ENCODE results near the gene USF1. TPM values are rescaled to one million over a fixed set of nuclear protein-coding genes. Genes with fewer than 3 reads are reported as not detected.
"Not testable (repeated sequence)": the region's sequence is repeated elsewhere in the genome, so short reads cannot be mapped to it uniquely, and the experiment has no call there.

The USF1 gene
- total and polyA plus RNA-seq, 2 donors from 2014 or later = 48.7 to 56.1 TPM

DNA sequence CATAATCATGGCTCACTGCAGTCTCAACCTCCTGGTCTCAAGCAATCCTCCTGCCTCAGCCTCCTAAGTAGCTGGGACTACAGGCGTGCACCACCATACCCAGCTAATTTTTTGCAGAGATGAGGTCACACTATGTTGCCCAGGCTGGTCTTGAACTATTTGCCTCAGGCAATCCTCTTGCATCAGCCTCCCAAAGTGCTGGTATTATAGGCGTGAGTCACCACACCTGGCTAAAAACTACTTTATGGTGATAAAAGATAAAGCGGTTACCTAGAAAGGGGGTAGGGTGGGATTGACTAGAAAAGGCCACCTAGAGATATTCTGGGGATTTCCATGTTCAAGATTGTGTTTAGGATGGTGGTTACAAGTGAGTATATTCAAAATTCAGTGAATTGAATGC, 12.0 kb downstream of the USF1 start:
- DNase-seq (no peak), FAIRE-seq (no peak)
- Histone ChIP-seq H3K9ac (ENCODE audit: low read length in 3 of 3) (no peak overlapping the region), H3K36me3 (ENCODE audit: control insufficient read depth in 2 of 3, insufficient read depth in 3 of 3, low read length in 3 of 3) (no peaks in the 10 kb centered on the region), H3K27me3 (ENCODE audit: control insufficient read depth, insufficient read depth, low read length) (no peaks in the 10 kb centered on the region), H3K4me1 (ENCODE audit: control insufficient read depth in 2 of 3, insufficient read depth in 2 of 3, low read depth in 1 of 3, low read length in 3 of 3) (peaks cover 0 to 5% (median 2%) of the 10 kb centered on the region in 3 donors), H3K9me3 (ENCODE audit: control insufficient read depth in 2 of 3, insufficient read depth in 1 of 3, low read length in 3 of 3) (no peaks in the 10 kb centered on the region), H3K4me3 (ENCODE audit: low read length in 3 of 3) (no peak overlapping the region), H3K27ac (ENCODE audit: low read depth in 2 of 2, low read length in 2 of 2) (no peak overlapping the region)
- intact Hi-C loops (cut with DNase I) = no loop called here
- TF ChIP-seq, protein P1, sequence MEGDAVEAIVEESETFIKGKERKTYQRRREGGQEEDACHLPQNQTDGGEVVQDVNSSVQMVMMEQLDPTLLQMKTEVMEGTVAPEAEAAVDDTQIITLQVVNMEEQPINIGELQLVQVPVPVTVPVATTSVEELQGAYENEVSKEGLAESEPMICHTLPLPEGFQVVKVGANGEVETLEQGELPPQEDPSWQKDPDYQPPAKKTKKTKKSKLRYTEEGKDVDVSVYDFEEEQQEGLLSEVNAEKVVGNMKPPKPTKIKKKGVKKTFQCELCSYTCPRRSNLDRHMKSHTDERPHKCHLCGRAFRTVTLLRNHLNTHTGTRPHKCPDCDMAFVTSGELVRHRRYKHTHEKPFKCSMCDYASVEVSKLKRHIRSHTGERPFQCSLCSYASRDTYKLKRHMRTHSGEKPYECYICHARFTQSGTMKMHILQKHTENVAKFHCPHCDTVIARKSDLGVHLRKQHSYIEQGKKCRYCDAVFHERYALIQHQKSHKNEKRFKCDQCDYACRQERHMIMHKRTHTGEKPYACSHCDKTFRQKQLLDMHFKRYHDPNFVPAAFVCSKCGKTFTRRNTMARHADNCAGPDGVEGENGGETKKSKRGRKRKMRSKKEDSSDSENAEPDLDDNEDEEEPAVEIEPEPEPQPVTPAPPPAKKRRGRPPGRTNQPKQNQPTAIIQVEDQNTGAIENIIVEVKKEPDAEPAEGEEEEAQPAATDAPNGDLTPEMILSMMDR (IDR thresholded peaks at IDR 0.05; ENCODE audit: borderline replicate concordance, extremely low read depth, insufficient read depth) = no peak

DNA sequence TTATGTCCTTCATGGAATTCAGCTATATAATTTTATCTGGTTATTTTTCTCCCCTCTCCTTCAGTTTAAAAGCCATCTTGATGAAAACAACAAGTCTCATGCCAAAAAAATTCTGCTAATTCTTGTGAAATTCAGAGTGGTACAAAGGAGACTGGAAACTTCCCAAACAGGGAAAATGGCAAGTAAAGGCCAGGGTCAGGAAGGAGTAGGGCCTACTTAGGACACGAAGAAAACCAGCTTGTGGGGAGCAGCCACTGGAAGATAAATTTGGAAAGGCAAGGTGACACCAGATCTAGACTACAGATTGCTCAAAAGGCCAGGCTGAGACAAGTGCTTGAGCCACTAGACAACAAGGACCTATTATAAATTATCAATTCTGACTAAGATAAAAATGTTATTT, 13.4 kb downstream of the USF1 start:
- intact Hi-C loops (cut with DNase I) = no loop called here
- H3K27ac ChIP-seq (ENCODE audit: low read depth in 2 of 2, low read length in 2 of 2) = no peak overlapping the region
- FAIRE-seq = no peak

DNA sequence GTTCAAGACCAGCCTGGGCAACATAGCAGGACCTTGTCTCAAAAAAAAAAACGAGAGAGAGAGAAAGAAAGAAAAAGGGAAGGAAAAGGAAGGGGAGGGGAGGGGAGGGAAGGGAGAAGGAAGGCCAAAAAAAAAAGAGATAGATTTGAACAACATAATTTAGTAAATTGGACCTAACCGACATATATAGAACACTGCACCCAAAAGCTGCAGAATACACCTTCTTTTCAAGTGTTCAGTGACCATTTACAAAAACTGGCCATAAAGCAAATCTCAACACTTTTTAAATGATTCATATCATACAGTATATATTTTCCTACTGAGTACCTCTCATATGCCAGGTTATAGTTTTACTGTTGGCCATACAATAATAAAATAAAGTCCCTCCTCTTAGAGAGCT, 13.9 kb downstream of the USF1 start:
- TF ChIP-seq, protein P1 (IDR thresholded peaks at IDR 0.05; ENCODE audit: borderline replicate concordance, extremely low read depth, insufficient read depth) = no peak
- no peaks in the 10 kb centered on the region for H3K27me3 ChIP-seq (ENCODE audit: control insufficient read depth, insufficient read depth, low read length)
- no peak overlapping the region for H3K27ac ChIP-seq (ENCODE audit: low read depth in 2 of 2, low read length in 2 of 2)
- DNase-seq = no peak
- no peak overlapping the region for H3K4me3 ChIP-seq (ENCODE audit: low read length in 3 of 3)
- no peaks in the 10 kb centered on the region for H3K36me3 ChIP-seq (ENCODE audit: control insufficient read depth in 2 of 3, insufficient read depth in 3 of 3, low read length in 3 of 3)
- no peaks in the 10 kb centered on the region for H3K4me1 ChIP-seq (ENCODE audit: control insufficient read depth in 2 of 3, insufficient read depth in 2 of 3, low read depth in 1 of 3, low read length in 3 of 3)
- H3K9ac ChIP-seq (ENCODE audit: low read length in 3 of 3) = no peak overlapping the region
- intact Hi-C loops (cut with DNase I) = no loop called here
- FAIRE-seq = no peak
- no peaks in the 10 kb centered on the region for H3K9me3 ChIP-seq (ENCODE audit: control insufficient read depth in 2 of 3, insufficient read depth in 1 of 3, low read length in 3 of 3)

More for the DNA sequence above, 13.4 kb downstream of the USF1 start:
- Histone ChIP-seq H3K4me1 (ENCODE audit: control insufficient read depth in 2 of 3, insufficient read depth in 2 of 3, low read depth in 1 of 3, low read length in 3 of 3) (peaks cover 0 to 1% (median 0%) of the 10 kb centered on the region in 3 donors), H3K36me3 (ENCODE audit: control insufficient read depth in 2 of 3, insufficient read depth in 3 of 3, low read length in 3 of 3) (no peaks in the 10 kb centered on the region), H3K9me3 (ENCODE audit: control insufficient read depth in 2 of 3, insufficient read depth in 1 of 3, low read length in 3 of 3) (no peaks in the 10 kb centered on the region), H3K4me3 (ENCODE audit: low read length in 3 of 3) (no peak overlapping the region), H3K9ac (ENCODE audit: low read length in 3 of 3) (no peak overlapping the region), H3K27me3 (ENCODE audit: control insufficient read depth, insufficient read depth, low read length) (no peaks in the 10 kb centered on the region)
- DNase-seq = no peak
- TF ChIP-seq, protein P1 (IDR thresholded peaks at IDR 0.05; ENCODE audit: borderline replicate concordance, extremely low read depth, insufficient read depth) = no peak

DNA sequence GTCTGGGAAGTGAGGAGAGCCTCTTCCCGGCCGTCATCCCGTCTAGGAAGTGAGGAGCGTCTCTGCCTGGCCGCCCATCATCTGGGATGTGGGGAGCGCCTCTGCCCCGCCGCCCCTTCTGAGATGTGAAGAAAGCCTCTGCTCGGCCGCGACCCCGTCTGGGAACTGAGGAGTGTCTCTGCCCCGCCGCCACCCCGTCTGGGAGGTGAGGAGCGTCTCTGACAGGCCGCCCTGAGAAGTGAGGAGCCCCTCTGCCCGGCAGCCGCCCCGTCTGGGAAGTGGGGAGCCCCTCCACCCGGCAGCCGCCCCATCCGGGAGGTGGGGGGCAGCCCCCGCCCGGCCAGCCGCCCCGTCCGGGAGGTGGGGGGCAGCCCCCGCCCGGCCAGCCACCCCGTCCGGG, 16.3 kb downstream of the USF1 start:
- H3K4me3 ChIP-seq (ENCODE audit: low read length in 3 of 3); H3K27ac ChIP-seq (ENCODE audit: low read depth in 2 of 2, low read length in 2 of 2); H3K9me3 ChIP-seq (ENCODE audit: control insufficient read depth in 2 of 3, insufficient read depth in 1 of 3, low read length in 3 of 3); intact Hi-C loops (cut with DNase I); FAIRE-seq; H3K9ac ChIP-seq (ENCODE audit: low read length in 3 of 3); H3K36me3 ChIP-seq (ENCODE audit: control insufficient read depth in 2 of 3, insufficient read depth in 3 of 3, low read length in 3 of 3); H3K4me1 ChIP-seq (ENCODE audit: control insufficient read depth in 2 of 3, insufficient read depth in 2 of 3, low read depth in 1 of 3, low read length in 3 of 3); DNase-seq; H3K27me3 ChIP-seq (ENCODE audit: control insufficient read depth, insufficient read depth, low read length): not testable (repeated sequence)

DNA sequence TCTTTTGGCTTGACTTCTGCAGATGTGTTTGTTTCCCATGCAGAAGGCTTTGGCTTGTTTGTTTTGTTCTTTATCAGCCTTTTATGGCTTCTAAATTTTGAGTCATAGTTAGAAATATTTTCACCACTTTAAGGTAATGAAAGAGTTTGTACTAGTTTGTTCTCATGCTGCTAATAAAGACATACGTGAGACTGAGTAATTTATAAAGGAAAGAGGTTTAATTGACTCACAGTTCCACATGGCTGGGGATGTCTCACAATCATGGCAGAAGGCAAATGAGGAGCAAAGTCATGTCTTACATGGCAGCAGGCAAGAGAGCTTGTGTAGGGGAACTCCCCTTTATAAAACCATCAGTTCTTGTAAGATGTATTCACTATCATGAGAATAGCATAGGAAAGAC, 18.8 kb downstream of the USF1 start:
- H3K9me3 ChIP-seq (ENCODE audit: control insufficient read depth in 2 of 3, insufficient read depth in 1 of 3, low read length in 3 of 3); H3K27ac ChIP-seq (ENCODE audit: low read depth in 2 of 2, low read length in 2 of 2); FAIRE-seq: not testable (repeated sequence)

DNA sequence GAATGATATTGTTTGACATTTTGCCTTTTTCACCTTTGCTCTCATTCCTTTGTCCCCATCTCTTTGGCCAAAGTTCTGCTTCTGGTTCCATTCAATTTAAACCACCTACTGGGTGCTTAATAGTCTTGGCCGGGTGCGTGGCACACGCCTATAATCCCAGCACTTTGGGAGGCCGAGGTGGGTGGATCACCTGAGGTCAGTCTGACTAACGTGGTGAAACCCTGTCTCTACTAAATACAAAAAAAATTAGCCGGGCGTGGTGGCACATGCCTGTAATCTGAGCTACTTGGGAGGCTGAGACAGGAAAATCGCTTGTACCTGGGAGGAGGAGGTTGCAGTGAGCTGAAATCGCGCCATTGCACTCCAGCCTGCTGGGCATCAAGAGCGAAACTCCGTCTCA, 23.3 kb downstream of the USF1 start:
- H3K4me3 ChIP-seq (ENCODE audit: low read length in 3 of 3); H3K9ac ChIP-seq (ENCODE audit: low read length in 3 of 3); H3K27me3 ChIP-seq (ENCODE audit: control insufficient read depth, insufficient read depth, low read length); H3K36me3 ChIP-seq (ENCODE audit: control insufficient read depth in 2 of 3, insufficient read depth in 3 of 3, low read length in 3 of 3); H3K27ac ChIP-seq (ENCODE audit: low read depth in 2 of 2, low read length in 2 of 2); H3K9me3 ChIP-seq (ENCODE audit: control insufficient read depth in 2 of 3, insufficient read depth in 1 of 3, low read length in 3 of 3); FAIRE-seq; DNase-seq; intact Hi-C loops (cut with DNase I): not testable (repeated sequence)
- H3K4me1 ChIP-seq (ENCODE audit: control insufficient read depth in 2 of 3, insufficient read depth in 2 of 3, low read depth in 1 of 3, low read length in 3 of 3) = peaks cover 0 to 14% (median 11%) of the 10 kb centered on the region in 3 donors

More for the DNA sequence above, 18.8 kb downstream of the USF1 start:
- H3K4me1 ChIP-seq (ENCODE audit: control insufficient read depth in 2 of 3, insufficient read depth in 2 of 3, low read depth in 1 of 3, low read length in 3 of 3); H3K4me3 ChIP-seq (ENCODE audit: low read length in 3 of 3); H3K9ac ChIP-seq (ENCODE audit: low read length in 3 of 3); H3K27me3 ChIP-seq (ENCODE audit: control insufficient read depth, insufficient read depth, low read length); H3K36me3 ChIP-seq (ENCODE audit: control insufficient read depth in 2 of 3, insufficient read depth in 3 of 3, low read length in 3 of 3); DNase-seq; intact Hi-C loops (cut with DNase I): not testable (repeated sequence)

Data from kidney (tissue), 14 donors.